Middle frontal gyrus (tissue), 1 donor: Measurements from ENCODE around the gene ZBED6.
"Not testable (repeated sequence)": the region's sequence is repeated elsewhere in the genome, so short reads cannot be mapped to it uniquely, and the experiment has no call there.

ENCODE experiments used
- DNase-seq: peaks from one replicate; pipeline ENCODE4 v3.0.0-alpha.2; 2015; ENCODE audit warnings: low spot score; ENCODE audit errors: extremely low spot score

The ZBED6 gene

DNA sequence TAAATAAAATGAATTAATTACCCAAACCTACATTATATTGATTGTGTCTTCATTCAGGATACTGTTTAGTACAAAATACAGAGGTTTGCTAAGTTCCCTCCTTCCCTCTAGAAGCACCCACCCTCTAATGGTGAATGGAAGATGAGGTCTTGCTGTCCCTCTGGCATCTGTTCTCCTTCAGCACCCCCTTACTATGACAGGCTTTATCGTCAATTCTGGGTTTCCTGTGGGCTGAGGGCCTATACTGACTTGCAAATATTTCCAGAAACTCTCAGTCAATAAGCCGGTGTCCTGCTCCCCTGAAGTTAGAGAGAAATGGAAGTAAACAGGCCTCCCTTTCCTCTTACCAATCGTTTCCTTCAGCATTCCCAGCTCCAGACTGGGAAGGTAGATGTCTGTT, 17.3 kb upstream of the ZBED6 start:
- DNase-seq = no peak

GRCh38 chr1:203778789-203779188, 16.6 kb upstream of the ZBED6 start:
- DNase-seq = no peak

DNA sequence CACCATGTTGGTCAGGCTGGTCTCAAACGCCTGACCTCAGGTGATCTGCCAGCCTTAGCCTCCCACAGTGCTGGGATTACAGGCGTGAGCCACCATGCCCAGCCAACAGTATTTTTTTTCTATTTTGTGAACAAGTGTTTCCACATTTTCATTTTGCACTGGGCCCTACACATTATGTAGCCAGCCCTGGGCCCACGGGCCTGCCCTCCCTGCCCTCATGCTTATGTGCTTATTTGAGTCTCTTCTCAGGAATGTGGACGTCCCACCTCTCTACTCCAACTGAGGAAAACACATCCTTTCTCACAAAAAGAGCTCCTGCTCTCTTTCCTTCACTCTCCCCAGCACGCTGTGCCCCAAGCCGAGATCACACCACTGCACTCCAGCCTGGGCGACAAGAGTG, 13.5 kb upstream of the ZBED6 start:
- no peak for DNase-seq

DNA sequence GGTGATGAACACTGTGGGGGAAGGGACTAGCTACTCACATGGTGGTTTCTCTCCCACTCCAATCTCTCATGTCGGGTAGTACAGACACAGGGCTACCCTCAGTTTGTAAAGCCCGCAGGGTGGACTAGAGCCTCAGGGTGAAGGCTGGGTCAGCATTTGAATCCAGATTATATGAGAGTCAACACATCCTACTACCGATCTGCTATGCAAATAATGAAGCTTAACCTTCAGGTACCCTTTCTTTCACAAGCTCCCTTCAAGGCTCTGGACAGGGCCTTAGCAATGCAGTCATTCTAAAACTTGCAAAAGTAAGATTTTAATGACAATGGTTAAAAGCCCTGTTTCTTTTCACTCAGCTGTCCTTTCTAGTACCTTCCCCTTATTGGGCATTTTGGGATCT, 5.5 kb upstream of the ZBED6 start:
- DNase-seq = no peak

GRCh38 chr1:203791498-203791897, 3.9 kb upstream of the ZBED6 start:
- DNase-seq = no peak

DNA sequence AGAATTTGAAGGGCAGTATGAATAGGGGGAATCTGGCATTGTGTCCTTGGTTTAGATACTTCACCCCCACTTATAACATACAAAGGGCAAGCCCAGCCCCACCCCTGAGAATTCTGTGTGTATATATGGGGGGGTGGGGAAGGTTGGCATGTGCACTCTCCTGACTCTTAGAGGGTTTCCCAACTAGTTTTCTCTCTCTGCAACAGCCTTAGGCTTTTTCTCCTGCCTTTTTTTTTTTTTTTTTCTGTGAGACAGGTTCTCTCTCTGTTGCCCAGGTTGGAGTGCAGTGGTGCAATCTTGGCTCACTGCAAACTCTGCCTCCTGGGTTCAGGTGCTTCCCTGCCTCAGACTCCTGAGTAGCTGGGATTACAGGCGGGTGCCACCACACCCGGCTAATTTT, 2.9 kb upstream of the ZBED6 start:
- DNase-seq = no peak

GRCh38 chr1:203793561-203793960, 1.9 kb upstream of the ZBED6 start:
- not testable (repeated sequence) for DNase-seq

DNA sequence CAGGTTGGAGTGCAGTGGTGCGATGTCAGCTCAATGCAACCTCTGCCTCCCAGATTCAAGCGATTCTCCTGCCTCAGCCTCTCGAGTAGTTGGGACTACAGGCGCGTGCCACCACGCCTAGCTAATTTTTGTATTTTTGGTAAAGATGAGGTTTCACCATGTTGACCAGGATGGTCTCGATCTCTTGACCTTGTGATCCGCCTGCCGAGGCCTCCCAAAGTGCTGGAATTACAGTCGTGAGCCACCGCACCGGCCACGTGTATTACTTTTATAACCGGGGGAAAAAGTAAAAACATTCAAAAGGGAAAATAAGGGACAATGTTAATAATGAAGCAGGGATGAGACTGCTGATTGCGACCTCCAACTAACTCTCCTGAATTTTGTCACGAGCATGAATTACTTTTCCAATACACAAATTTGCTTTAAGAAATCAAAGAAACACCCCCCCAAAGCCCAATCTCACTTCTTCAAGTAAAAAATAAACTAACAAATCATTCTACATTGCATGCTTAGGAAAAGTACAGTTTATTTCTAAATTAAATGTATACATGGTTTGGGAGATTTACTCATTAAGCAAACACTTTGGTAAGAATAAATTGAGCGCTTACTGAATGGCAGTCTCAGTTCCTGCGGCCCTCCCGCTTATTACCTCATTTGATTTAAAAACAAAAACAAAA, 521 bp upstream of the ZBED6 start:
- no peak for DNase-seq

DNA sequence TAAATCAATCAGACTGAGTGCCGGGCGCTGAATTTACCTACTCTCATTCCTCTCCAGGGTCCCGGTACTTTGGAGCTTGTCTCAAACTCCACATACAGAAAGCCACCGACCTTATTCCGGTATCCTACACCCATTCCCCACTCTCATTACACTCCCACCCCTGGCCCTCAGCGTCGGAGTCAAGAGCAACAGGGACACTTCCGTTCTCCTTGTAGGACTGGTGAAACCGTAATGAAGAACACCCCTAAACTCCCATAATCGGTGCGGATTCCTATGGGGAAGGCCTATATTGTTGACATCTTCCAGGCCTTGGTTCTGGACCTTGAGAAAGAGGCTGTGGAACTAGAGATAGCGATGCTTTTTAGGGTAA, 798 bp downstream of the ZBED6 start:
- no peak for DNase-seq

- no peak for DNase-seq
These were observed 1.8 kb downstream of the ZBED6 start for GRCh38 chr1:203797216-203797615.

DNA sequence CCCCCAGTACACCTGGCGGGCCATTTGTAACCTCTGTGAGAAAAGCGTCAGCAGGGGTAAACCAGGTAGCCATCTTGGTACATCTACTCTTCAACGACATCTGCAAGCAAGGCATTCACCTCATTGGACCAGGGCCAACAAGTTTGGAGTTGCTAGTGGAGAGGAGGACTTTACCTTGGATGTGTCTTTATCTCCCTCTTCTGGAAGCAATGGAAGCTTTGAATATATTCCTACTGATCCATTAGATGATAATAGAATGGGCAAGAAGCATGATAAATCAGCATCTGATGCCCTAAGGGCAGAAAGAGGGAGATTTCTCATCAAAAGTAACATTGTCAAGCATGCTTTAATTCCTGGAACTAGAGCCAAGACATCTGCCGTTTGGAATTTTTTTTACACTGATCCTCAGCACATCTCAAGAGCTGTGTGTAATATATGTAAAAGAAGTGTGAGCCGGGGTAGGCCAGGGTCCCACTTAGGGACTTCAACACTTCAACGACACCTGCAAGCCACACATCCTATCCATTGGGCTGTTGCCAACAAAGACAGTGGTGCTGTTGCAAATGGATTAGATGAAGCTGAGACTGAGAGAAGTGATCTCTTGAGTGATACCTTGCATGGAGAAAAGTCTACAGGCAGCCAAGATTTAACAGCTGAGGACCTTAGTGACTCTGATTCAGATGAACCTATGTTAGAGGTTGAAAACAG, 2.7 kb downstream of the ZBED6 start:
- DNase-seq = no peak

DNA sequence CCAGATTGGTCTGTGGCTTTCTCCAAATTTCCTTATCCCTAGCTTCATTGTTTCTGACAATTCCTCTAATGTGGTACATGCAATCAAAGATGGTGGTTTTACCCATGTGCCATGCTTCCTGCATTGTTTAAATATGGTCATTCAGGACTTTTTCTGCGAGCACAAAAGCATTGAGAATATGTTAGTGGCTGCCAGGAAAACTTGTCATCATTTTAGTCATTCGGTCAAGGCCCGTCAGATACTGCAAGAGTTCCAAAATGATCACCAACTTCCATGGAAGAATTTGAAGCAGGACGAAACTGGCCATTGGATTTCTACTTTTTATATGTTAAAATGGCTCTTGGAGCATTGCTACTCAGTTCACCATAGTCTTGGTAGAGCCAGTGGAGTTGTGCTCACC, 3.7 kb downstream of the ZBED6 start:
- DNase-seq = no peak

DNA sequence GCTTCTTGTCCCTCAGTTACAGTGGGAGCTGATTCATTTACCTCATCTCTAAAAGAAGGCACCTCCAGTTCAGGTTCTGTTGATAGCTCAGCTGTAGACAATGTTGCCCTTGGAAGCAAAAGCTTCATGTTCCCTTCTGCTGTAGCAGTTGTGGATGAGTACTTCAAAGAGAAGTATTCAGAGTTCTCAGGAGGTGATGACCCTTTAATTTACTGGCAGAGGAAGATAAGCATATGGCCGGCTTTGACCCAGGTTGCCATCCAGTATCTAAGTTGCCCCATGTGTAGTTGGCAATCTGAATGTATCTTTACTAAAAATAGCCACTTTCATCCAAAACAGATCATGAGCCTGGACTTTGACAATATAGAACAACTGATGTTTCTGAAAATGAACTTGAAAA, 4.5 kb downstream of the ZBED6 start:
- no peak for DNase-seq

DNA sequence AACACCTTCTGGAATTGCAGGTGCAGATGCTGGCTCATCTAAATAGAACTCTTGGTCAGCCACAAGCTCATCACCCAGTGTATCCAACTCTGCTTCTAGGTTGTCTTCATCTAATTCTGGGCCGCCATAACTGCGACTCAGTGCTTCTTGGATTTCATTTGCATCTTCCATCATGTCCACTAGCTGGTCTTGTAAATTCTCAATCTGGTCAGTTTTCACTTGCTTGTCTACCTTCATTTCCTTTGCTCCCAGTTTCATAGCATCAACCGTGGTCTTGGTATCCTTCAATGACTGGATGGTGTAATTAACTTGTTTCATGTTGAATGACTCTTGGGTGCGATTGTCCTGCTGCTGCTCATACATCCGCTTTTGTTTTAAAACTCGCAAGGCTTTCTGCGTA, 10.3 kb downstream of the ZBED6 start:
- DNase-seq = no peak

DNA sequence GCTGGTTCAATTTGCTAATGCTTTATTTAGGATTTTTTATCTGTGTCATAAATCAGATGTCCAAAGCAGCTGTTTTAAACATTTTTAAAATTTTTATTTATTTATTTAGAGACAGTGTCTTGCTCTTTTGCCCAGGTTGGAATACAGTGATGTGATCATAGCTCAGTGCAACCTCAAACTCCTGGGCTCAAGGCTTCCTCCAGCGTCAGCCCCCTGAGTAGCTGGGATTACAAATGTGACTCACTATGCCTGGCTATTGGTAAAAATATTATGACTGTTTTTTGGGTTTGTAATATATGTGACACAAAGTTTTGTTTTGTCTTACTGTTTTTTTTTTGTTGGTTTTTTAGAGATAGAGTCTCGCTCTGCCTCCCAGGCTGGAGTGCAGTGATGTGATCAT, 11.8 kb downstream of the ZBED6 start:
- DNase-seq = no peak

GRCh38 chr1:203813581-203814341, 18.3 kb downstream of the ZBED6 start:
- DNase-seq = no peak

DNA sequence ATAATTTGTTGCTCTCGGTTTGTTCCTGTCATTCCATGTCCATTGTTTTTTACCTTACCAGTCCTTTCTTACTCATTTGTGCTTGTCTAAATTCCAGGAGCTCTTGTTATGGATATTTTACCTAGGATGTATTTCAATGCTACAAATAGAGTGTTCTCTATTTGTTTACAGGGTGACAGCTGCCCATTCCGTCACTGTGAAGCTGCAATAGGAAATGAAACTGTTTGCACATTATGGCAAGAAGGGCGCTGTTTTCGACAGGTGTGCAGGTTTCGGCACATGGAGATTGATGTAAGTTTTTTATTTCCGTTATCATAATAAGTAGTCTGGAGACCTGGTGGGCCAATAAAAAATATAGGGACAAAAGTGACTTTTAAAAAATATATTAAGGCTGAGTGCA, 23.0 kb downstream of the ZBED6 start:
- DNase-seq = no peak

DNA sequence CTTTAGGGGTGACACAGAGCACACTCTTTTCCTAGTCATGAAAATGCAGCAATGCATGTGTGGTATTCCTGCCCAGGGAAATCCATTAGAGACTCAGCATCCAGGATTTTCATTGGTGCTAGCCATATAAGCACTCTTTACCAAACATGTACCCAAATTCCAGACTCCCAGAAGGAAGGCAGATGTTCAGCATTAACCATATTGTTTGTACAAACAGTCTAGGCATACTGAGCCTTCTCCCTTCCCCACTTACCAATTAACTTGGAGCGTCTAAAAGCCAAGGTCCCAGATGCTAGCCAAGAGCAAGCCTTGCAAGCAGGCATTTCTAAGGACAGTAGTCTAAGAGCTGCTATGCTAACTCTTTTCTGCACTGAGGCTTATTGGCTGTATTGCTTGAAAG, 27.9 kb downstream of the ZBED6 start:
- no peak for DNase-seq

GRCh38 chr1:203826175-203826574, 30.8 kb downstream of the ZBED6 start:
- DNase-seq = no peak

- DNase-seq = no peak
These were observed 32.6 kb downstream of the ZBED6 start for GRCh38 chr1:203828002-203828401.

DNA sequence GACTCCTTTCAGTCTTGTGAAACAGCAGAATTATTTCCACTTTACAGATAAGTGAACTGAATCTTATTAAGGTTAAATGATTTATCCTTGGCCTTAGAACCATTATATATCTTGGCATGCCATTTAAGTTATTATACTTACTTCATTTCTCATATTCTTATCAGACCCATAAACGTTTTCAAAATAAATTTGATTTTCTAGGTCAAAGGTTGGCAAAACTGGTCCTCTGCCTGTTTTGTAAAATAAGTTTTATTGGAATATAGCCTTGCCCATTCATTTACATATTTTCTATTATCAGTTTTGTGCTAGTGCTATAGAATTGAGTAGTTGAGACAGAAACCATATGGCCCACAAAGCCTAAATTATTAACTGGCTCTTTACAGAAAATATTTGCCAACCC, 33.1 kb downstream of the ZBED6 start:
- no peak for DNase-seq

GRCh38 chr1:203829247-203829646, 33.8 kb downstream of the ZBED6 start:
- not testable (repeated sequence) for DNase-seq

DNA sequence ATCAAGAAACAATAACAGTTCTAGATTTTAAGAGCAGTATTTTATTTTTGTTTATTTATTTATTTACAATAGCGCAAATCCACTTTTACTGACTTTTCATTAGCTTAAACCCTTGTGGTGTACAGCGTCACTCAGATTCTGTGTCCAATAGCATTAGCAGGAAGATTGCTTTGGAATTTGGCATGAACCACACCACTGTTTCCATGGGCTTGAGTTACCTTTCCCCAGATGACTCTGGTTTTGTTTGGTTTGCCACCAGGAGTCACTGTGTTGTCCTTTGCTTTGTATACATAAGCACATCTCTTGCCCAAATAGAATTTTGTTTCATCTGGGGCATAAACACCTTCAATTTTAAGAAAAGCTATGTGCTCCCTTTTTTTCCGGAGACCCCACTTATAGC, 40.1 kb downstream of the ZBED6 start:
- no peak for DNase-seq
